Measurements from ENCODE around the gene FLOT2.
"Not testable (repeated sequence)": the region's sequence is repeated elsewhere in the genome, so short reads cannot be mapped to it uniquely, and the experiment has no call there.

Gene FLOT2

DNA sequence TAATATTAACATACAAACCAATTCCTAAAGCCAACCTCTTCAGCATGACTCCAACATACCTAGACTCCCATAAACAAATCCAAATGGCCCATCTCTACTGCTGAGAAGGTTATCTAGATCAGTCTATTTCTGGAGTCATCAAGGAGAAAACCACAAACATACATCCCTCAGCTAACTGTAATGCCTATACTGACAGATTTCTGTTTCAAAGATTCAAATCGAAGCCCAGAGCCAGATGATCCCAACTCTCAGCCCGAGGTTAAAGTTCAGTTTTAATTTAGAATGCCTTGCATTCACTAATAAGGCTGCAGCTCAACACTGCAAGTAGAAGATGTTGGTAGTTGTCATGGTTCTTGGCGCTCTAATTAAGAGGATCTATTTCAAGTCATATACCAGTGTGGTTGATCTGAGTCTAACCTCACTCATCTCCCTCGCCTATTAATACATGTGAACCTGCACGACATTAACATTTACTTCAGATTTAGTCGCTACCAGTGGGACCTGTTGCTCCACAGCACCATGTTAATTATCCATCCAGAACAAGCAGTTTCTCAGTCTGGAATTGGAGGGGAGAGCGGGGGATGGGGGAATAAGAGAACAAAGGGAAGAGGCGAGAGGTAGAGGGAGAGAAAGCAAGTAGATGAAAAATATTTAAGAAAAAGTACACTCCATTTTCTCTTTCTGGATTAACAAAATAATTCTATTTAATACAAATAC is 38.4 kb upstream of the FLOT2 start:
- Histone ChIP-seq H3K36me3 (ENCODE audit: insufficient read depth, low read length) (peaks cover 10% of the 10 kb centered on the region), H3K4me3 (ENCODE audit: low read length) (no peak overlapping the region), H3K9ac (ENCODE audit: low read depth, low read length) (no peak overlapping the region), H3K4me1 (ENCODE audit: control insufficient read depth, insufficient read depth, low read length) (peaks cover 20% of the 10 kb centered on the region), H3K27me3 (ENCODE audit: control insufficient read depth, insufficient read depth, low read length) (no peaks in the 10 kb centered on the region), H3K4me2 (ENCODE audit: low read length) (no peak overlapping the region), H3K9me3 (replicated peaks; ENCODE audit: low read length) (no peaks in the 10 kb centered on the region)

DNA sequence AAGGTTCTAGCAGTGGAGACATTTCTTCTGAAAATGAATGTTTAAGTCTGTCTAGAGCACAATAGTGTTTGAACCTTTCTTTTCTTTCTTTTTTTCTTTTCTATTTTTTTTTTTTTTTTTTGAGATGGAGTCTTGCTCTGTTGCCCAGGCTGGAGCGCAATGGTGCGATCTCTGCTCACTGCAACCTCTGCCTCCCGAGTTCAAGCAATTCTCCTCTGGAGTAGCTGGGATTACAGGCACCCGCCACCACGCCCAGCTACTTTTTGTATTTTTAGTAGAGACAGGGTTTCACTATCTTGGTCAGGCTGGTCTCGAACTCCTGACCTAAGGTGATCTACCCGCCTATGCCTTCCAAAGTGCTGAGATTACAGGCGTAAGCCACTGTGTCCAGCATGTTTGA is 37.0 kb upstream of the FLOT2 start:
- H3K36me3 ChIP-seq (ENCODE audit: insufficient read depth, low read length); H3K4me2 ChIP-seq (ENCODE audit: low read length); H3K27me3 ChIP-seq (ENCODE audit: control insufficient read depth, insufficient read depth, low read length); H3K4me3 ChIP-seq (ENCODE audit: low read length); H3K9ac ChIP-seq (ENCODE audit: low read depth, low read length); H3K9me3 ChIP-seq (replicated peaks; ENCODE audit: low read length): not testable (repeated sequence)
- peaks cover 20% of the 10 kb centered on the region for H3K4me1 ChIP-seq (ENCODE audit: control insufficient read depth, insufficient read depth, low read length)

- H3K36me3 ChIP-seq (ENCODE audit: insufficient read depth, low read length) = peaks cover 17% of the 10 kb centered on the region
- peaks cover 23% of the 10 kb centered on the region for H3K4me1 ChIP-seq (ENCODE audit: control insufficient read depth, insufficient read depth, low read length)
Observed at GRCh38 chr17:28929787-28930186, 32.3 kb upstream of the FLOT2 start.

GRCh38 chr17:28928061-28928460 is 30.5 kb upstream of the FLOT2 start:
- Histone ChIP-seq H3K36me3 (ENCODE audit: insufficient read depth, low read length) (peaks cover 30% of the 10 kb centered on the region), H3K4me2 (ENCODE audit: low read length) (no peak overlapping the region), H3K9ac (ENCODE audit: low read depth, low read length) (no peak overlapping the region), H3K4me1 (ENCODE audit: control insufficient read depth, insufficient read depth, low read length) (peaks cover 23% of the 10 kb centered on the region), H3K9me3 (replicated peaks; ENCODE audit: low read length) (no peaks in the 10 kb centered on the region), H3K4me3 (ENCODE audit: low read length) (no peak overlapping the region), H3K27me3 (ENCODE audit: control insufficient read depth, insufficient read depth, low read length) (no peaks in the 10 kb centered on the region)

More at GRCh38 chr17:28929787-28930186, 32.3 kb upstream of the FLOT2 start:
- Histone ChIP-seq H3K4me2 (ENCODE audit: low read length) (no peak overlapping the region), H3K9me3 (replicated peaks; ENCODE audit: low read length) (no peaks in the 10 kb centered on the region), H3K4me3 (ENCODE audit: low read length) (no peak overlapping the region), H3K9ac (ENCODE audit: low read depth, low read length) (no peak overlapping the region), H3K27me3 (ENCODE audit: control insufficient read depth, insufficient read depth, low read length) (no peaks in the 10 kb centered on the region)

DNA sequence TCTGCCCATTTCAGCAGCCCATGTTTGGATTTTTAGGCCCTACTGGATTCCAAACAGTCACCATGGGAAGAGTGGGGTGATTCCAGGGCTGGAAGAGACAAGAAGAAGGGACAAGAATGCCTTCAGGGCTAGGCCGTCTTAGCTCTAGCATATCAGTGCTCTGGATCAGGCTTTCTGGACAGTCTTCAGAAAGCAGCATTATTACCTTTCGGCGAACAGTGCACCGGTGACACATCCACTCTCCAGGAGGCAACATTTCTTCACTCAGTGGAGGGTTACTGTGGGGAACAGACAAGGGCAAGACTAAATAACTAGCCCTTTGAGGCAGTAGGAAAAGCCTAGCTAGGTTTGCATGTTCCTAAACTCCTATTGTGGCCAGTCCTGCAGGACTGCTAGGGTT is 29.3 kb upstream of the FLOT2 start:
- Histone ChIP-seq H3K4me1 (ENCODE audit: control insufficient read depth, insufficient read depth, low read length) (peaks cover 23% of the 10 kb centered on the region), H3K9ac (ENCODE audit: low read depth, low read length) (no peak overlapping the region), H3K36me3 (ENCODE audit: insufficient read depth, low read length) (peaks cover 42% of the 10 kb centered on the region)

GRCh38 chr17:28926366-28926765 is 28.8 kb upstream of the FLOT2 start:
- no peaks in the 10 kb centered on the region for H3K9me3 ChIP-seq (replicated peaks; ENCODE audit: low read length)
- no peaks in the 10 kb centered on the region for H3K27me3 ChIP-seq (ENCODE audit: control insufficient read depth, insufficient read depth, low read length)
- H3K4me3 ChIP-seq (ENCODE audit: low read length) = no peak overlapping the region
- H3K4me1 ChIP-seq (ENCODE audit: control insufficient read depth, insufficient read depth, low read length) = peaks cover 23% of the 10 kb centered on the region
- H3K9ac ChIP-seq (ENCODE audit: low read depth, low read length) = peak overlapping the region; percentile 5
- H3K4me2 ChIP-seq (ENCODE audit: low read length) = peak overlapping the region; percentile 58
- H3K36me3 ChIP-seq (ENCODE audit: insufficient read depth, low read length) = peaks cover 46% of the 10 kb centered on the region

More for the DNA sequence above, 29.3 kb upstream of the FLOT2 start:
- H3K9me3 ChIP-seq (replicated peaks; ENCODE audit: low read length) = no peaks in the 10 kb centered on the region
- no peak overlapping the region for H3K4me3 ChIP-seq (ENCODE audit: low read length)
- no peaks in the 10 kb centered on the region for H3K27me3 ChIP-seq (ENCODE audit: control insufficient read depth, insufficient read depth, low read length)
- H3K4me2 ChIP-seq (ENCODE audit: low read length) = no peak overlapping the region

DNA sequence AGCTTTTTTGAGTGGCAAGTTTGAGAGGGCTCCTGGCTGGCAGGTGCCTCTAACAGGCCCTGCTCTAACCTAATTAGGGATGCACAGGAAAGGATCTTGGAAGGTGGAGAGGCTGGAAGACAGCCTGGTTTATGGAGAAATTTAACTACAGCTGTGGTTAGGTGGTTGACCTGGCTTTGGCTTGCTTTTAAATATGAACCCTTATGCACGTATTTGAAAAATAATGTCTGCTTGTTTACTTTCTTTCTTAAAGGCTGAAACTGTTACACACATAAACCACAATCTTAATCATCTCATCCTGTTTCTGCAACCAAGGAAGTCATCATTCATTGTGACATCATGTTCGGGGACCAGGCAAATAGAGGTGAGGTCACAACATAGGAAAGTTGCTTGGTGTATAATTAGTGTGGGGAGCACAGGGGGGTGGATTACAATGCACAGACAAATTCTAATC is 28.4 kb upstream of the FLOT2 start:
- Histone ChIP-seq H3K4me2 (ENCODE audit: low read length) (peak overlapping the region; percentile 58), H3K36me3 (ENCODE audit: insufficient read depth, low read length) (peaks cover 51% of the 10 kb centered on the region), H3K9me3 (replicated peaks; ENCODE audit: low read length) (no peaks in the 10 kb centered on the region), H3K9ac (ENCODE audit: low read depth, low read length) (peak overlapping the region; percentile 5), H3K4me1 (ENCODE audit: control insufficient read depth, insufficient read depth, low read length) (peaks cover 23% of the 10 kb centered on the region), H3K4me3 (ENCODE audit: low read length) (peak overlapping the region; percentile 29), H3K27me3 (ENCODE audit: control insufficient read depth, insufficient read depth, low read length) (no peaks in the 10 kb centered on the region)

DNA sequence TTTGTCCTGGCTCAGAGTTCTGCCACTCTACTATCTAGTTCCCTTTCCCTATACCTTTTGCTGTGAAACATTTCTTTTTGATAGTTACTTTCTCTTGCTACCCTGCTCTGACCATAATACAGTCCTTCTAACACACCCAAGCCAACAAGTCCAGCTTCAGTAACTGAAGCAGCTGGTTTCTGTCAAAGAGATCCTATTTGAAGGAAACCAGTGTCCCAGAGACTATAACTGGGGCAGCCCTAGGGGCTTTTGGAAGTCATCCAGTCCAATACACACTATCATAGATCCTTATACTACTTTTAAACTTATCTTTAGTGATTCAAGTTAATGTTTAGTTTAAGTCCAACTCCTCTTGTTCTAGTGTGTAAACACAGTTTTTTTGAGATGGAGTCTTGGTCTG is 22.7 kb upstream of the FLOT2 start:
- H3K27me3 ChIP-seq (ENCODE audit: control insufficient read depth, insufficient read depth, low read length) = no peaks in the 10 kb centered on the region
- no peak overlapping the region for H3K4me2 ChIP-seq (ENCODE audit: low read length)
- H3K4me1 ChIP-seq (ENCODE audit: control insufficient read depth, insufficient read depth, low read length) = peaks cover 5% of the 10 kb centered on the region
- H3K36me3 ChIP-seq (ENCODE audit: insufficient read depth, low read length) = peaks cover 83% of the 10 kb centered on the region
- H3K4me3 ChIP-seq (ENCODE audit: low read length) = no peak overlapping the region
- H3K9ac ChIP-seq (ENCODE audit: low read depth, low read length) = no peak overlapping the region
- H3K9me3 ChIP-seq (replicated peaks; ENCODE audit: low read length) = no peaks in the 10 kb centered on the region

DNA sequence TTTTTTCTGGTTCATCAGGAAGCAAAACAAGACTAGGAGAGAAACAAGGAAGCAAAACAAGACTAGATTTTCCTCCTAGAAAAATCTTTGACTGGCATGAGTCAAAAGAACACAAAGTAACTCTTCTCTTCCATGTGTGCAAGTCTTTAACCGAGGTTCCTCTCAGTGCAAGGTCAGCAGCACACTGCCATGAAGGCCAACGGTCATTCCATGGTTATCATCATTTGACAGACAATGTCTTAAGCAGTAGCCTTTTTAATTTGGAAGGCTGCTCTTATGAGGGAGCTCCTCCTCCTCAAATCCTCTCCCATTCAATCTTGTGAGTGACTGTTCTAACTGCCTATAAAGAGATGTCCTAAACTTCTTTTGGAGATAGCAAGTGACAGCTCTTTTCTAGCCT is 20.8 kb upstream of the FLOT2 start:
- Histone ChIP-seq H3K36me3 (ENCODE audit: insufficient read depth, low read length) (peaks cover 84% of the 10 kb centered on the region), H3K27me3 (ENCODE audit: control insufficient read depth, insufficient read depth, low read length) (no peaks in the 10 kb centered on the region), H3K4me2 (ENCODE audit: low read length) (no peak overlapping the region), H3K4me1 (ENCODE audit: control insufficient read depth, insufficient read depth, low read length) (no peaks in the 10 kb centered on the region), H3K9me3 (replicated peaks; ENCODE audit: low read length) (no peaks in the 10 kb centered on the region), H3K4me3 (ENCODE audit: low read length) (no peak overlapping the region), H3K9ac (ENCODE audit: low read depth, low read length) (no peak overlapping the region)

DNA sequence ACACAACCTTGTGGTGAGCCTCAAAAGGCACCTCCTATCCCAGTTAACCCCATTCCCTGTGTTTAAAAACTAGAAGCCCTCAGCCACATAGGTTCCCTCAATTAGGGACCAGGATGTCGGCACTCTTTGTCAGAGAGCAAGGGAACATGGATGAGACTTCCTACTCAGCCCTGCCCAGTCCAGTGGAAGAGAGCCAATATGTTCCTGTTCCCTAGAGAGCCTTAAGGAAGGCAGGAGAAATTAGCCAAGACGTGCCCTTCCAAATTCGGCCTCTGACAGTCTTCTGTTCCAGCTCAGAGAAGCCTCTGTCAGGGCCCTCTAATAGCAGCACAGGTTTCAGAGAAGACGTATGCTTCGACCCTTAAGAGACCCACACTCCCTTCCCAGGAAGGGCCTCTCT is 19.9 kb upstream of the FLOT2 start:
- Histone ChIP-seq H3K4me2 (ENCODE audit: low read length) (no peak overlapping the region), H3K9ac (ENCODE audit: low read depth, low read length) (no peak overlapping the region), H3K27me3 (ENCODE audit: control insufficient read depth, insufficient read depth, low read length) (no peaks in the 10 kb centered on the region), H3K9me3 (replicated peaks; ENCODE audit: low read length) (no peaks in the 10 kb centered on the region), H3K4me3 (ENCODE audit: low read length) (no peak overlapping the region), H3K36me3 (ENCODE audit: insufficient read depth, low read length) (peaks cover 85% of the 10 kb centered on the region), H3K4me1 (ENCODE audit: control insufficient read depth, insufficient read depth, low read length) (no peaks in the 10 kb centered on the region)

DNA sequence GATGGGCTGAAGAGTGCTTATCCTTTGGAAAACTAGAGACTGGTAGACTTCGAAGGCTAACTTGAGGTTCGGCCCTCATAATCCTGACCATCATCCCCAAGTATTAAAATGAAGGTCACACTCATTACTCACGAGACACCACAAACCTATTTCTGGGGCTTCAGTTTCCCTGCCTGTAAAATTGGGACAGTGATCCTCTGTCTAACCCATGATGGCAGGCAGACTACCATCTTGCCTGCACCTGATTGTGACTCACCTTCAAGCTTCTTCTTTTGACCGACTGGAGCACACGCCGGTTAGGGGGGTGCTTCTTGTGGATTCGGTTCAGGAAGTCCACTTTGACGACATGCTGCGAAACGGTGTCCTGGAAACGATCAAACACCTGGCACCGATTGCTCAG is 19.5 kb upstream of the FLOT2 start:
- Histone ChIP-seq H3K9me3 (replicated peaks; ENCODE audit: low read length) (no peaks in the 10 kb centered on the region), H3K27me3 (ENCODE audit: control insufficient read depth, insufficient read depth, low read length) (no peaks in the 10 kb centered on the region), H3K4me3 (ENCODE audit: low read length) (no peak overlapping the region), H3K36me3 (ENCODE audit: insufficient read depth, low read length) (peaks cover 85% of the 10 kb centered on the region), H3K4me2 (ENCODE audit: low read length) (no peak overlapping the region), H3K4me1 (ENCODE audit: control insufficient read depth, insufficient read depth, low read length) (no peaks in the 10 kb centered on the region), H3K9ac (ENCODE audit: low read depth, low read length) (no peak overlapping the region)

DNA sequence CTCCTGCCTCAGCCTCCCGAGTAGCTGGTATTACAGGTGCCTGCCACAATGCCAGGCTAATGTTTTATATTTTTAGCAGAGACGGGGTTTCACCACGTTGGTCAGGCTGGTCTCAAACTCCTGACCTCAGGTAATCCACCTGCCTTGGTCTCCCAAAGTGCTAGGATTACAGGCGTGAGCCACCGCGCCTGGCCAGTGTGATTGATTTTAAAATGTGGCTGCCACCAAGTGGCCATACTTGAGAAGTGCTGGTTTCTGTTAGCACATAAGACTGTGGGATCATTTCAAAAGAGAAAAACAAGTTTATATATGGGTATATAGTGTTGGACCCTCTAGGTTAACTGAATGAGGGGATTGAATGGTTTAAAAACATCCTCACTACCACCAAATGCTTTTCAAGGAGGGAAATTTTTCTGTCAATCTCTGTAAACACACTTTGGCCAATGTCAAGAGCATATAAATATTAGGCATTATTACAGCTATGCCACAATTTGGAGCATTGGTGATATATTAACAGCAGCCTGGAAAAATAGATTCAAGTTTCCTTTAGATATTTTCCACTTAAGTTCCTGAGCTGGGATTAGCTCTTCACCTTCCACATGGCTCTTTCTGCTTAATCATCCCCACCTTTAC is 18.9 kb upstream of the FLOT2 start:
- no peak overlapping the region for H3K4me2 ChIP-seq (ENCODE audit: low read length)
- peaks cover 85% of the 10 kb centered on the region for H3K36me3 ChIP-seq (ENCODE audit: insufficient read depth, low read length)
- H3K9ac ChIP-seq (ENCODE audit: low read depth, low read length) = no peak overlapping the region
- H3K4me1 ChIP-seq (ENCODE audit: control insufficient read depth, insufficient read depth, low read length) = no peaks in the 10 kb centered on the region
- no peaks in the 10 kb centered on the region for H3K27me3 ChIP-seq (ENCODE audit: control insufficient read depth, insufficient read depth, low read length)
- H3K4me3 ChIP-seq (ENCODE audit: low read length) = no peak overlapping the region
- no peaks in the 10 kb centered on the region for H3K9me3 ChIP-seq (replicated peaks; ENCODE audit: low read length)

Measured in skeletal muscle satellite cell (primary cell).